Uterus (tissue), 2 donors: ENCODE results near the gene EIF1AX.

ENCODE experiments used
- POLR2A ChIP-seq, 2 donors: fragments of 450-650 bp; IDR thresholded peaks; one replicate each; pipeline ENCODE4 v1.6.1; 2016; ENCODE audit warnings: antibody characterized with exemption in 2 of 2, mild to moderate bottlenecking in 1 of 2, moderate library complexity in 1 of 2
- TF ChIP-seq, protein P1 (sequence below), 4 experiments: fragments of 200-600 bp in 2 of 4; fragments of 450-650 bp in 2 of 4; sonication (generic) in 2 of 4; IDR thresholded peaks; one replicate each; pipeline ENCODE4 v1.5.1; 2016 to 2019; ENCODE audit warnings: antibody characterized with exemption in 4 of 4, mild to moderate bottlenecking in 2 of 4, moderate library complexity in 1 of 4

DNA sequence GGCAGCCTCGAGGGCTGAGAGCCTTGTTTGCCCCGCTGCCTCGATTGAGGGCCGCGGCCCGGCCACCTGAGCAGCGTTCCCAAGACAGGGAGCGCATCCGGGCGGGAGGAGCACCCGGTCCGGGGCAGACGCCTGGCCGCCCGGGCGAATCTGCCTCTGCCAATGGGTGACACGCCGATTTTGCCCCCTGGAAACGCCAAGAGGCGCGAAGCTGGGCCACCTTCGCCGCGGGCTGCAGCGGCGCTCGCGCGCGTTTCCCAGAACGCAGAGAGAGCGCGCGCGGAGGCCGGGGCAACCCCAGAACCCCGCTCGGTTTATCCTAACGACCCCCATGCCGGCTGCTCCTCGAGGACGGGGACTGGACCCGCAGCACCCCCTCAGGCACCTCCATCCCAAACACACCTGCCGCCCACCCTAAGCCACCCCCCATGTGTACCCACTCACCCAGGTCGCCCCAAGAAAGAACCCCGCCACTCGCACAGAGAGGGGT lies 25.5 kb downstream of the EIF1AX start:
- TF ChIP-seq, protein P1, sequence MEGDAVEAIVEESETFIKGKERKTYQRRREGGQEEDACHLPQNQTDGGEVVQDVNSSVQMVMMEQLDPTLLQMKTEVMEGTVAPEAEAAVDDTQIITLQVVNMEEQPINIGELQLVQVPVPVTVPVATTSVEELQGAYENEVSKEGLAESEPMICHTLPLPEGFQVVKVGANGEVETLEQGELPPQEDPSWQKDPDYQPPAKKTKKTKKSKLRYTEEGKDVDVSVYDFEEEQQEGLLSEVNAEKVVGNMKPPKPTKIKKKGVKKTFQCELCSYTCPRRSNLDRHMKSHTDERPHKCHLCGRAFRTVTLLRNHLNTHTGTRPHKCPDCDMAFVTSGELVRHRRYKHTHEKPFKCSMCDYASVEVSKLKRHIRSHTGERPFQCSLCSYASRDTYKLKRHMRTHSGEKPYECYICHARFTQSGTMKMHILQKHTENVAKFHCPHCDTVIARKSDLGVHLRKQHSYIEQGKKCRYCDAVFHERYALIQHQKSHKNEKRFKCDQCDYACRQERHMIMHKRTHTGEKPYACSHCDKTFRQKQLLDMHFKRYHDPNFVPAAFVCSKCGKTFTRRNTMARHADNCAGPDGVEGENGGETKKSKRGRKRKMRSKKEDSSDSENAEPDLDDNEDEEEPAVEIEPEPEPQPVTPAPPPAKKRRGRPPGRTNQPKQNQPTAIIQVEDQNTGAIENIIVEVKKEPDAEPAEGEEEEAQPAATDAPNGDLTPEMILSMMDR (IDR thresholded peaks at IDR 0.05), result no peak
- TF ChIP-seq POLR2A (IDR thresholded peaks at IDR 0.05), result no peak
